GM21529 (cell line): ENCODE measurements around the gene CCL11.

Experiments used
- ATAC-seq: cut with Tn5 transposase; IDR thresholded peaks from one replicate; pipeline ENCODE4 v1.9.1; 2021; ENCODE audit not compliant: unreplicated experiment

The CCL11 gene

GRCh38 chr17:34285286-34285792, at the start of gene CCL11:
Gene CCL11, plus strand, starts transcription at chr17:34285742. Its CDS starts 67 bp downstream, at chr17:34285809.
- ATAC-seq, result no peak

GRCh38 chr17:34236281-34236892, 49.2 kb upstream of the CCL11 start:
- no peak for ATAC-seq

- ATAC-seq, result no peak
Observed at GRCh38 chr17:34237458-34237857, 48.1 kb upstream of the CCL11 start.

GRCh38 chr17:34241062-34241461, 44.5 kb upstream of the CCL11 start:
- no peak for ATAC-seq

GRCh38 chr17:34242587-34243363, 42.8 kb upstream of the CCL11 start:
- no peak for ATAC-seq

- no peak for ATAC-seq
Observed at GRCh38 chr17:34243364-34244320, 41.9 kb upstream of the CCL11 start.

- ATAC-seq, result no peak
Observed at GRCh38 chr17:34245351-34245905, 40.1 kb upstream of the CCL11 start.

GRCh38 chr17:34246446-34246845, 39.1 kb upstream of the CCL11 start:
- ATAC-seq, result no peak

GRCh38 chr17:34246881-34247280, 38.7 kb upstream of the CCL11 start:
- no peak for ATAC-seq

GRCh38 chr17:34248511-34249024, 37.0 kb upstream of the CCL11 start:
- no peak for ATAC-seq

GRCh38 chr17:34249061-34249460, 36.5 kb upstream of the CCL11 start:
- no peak for ATAC-seq

GRCh38 chr17:34249478-34249877, 36.1 kb upstream of the CCL11 start:
- ATAC-seq, result no peak

GRCh38 chr17:34251186-34251585, 34.4 kb upstream of the CCL11 start:
- no peak for ATAC-seq

- ATAC-seq, result no peak
Observed at GRCh38 chr17:34252095-34252443, 33.5 kb upstream of the CCL11 start.

- no peak for ATAC-seq
Observed at GRCh38 chr17:34252444-34253138, 33.0 kb upstream of the CCL11 start.

GRCh38 chr17:34253139-34253525, 32.4 kb upstream of the CCL11 start:
- no peak for ATAC-seq

- no peak for ATAC-seq
Observed at GRCh38 chr17:34254146-34254545, 31.4 kb upstream of the CCL11 start.

- no peak for ATAC-seq
Observed at GRCh38 chr17:34254651-34255380, 30.7 kb upstream of the CCL11 start, which contains the start of gene CCL2. Gene CCL2, plus strand, starts transcription at chr17:34255285. Its CDS starts 65 bp downstream, at chr17:34255350.

- no peak for ATAC-seq
Observed at GRCh38 chr17:34255381-34255732, 30.2 kb upstream of the CCL11 start.

- ATAC-seq, result no peak
Observed at GRCh38 chr17:34255841-34256240, 29.7 kb upstream of the CCL11 start.
